Ramos (cell line): ENCODE measurements around the gene USP17L11.
"Not testable (repeated sequence)": the region's sequence is repeated elsewhere in the genome, so short reads cannot be mapped to it uniquely, and the experiment has no call there.

Source experiments
- in situ Hi-C: fragments of 300-500 bp; cut with MboI; formaldehyde crosslinking; loops from one replicate; pipeline ENCODE4 v1.14.3; 2022; ENCODE audit warnings: low sequenced_read_pairs; ENCODE audit not compliant: unreplicated experiment

Gene USP17L11

GRCh38 chr4:9215105-9215504 is at the start of gene USP17L11:
Gene USP17L11, plus strand, starts transcription at chr4:9215405. Its CDS starts 0 bp downstream, at chr4:9215405.
- in situ Hi-C loops: not testable (repeated sequence)

GRCh38 chr4:9165990-9166389 is 49.2 kb upstream of the USP17L11 start:
- in situ Hi-C loops: not testable (repeated sequence)

GRCh38 chr4:9169791-9170459 is 45.3 kb upstream of the USP17L11 start, which contains the start of gene FAM90A26:
Gene FAM90A26, plus strand, starts transcription at chr4:9170409. Its CDS starts 2,764 bp downstream, at chr4:9173173.
- in situ Hi-C loops: not testable (repeated sequence)

GRCh38 chr4:9210357-9210756 is 4.8 kb upstream of the USP17L11 start, which contains the start of gene USP17L10:
Gene USP17L10, plus strand, starts transcription at chr4:9210657. Its CDS starts 0 bp downstream, at chr4:9210657.
- in situ Hi-C loops: not testable (repeated sequence)

GRCh38 chr4:9214701-9215100 is 504 bp upstream of the USP17L11 start:
- in situ Hi-C loops: not testable (repeated sequence)

- in situ Hi-C loops: not testable (repeated sequence)
Observed at GRCh38 chr4:9219852-9220251, 4.6 kb downstream of the USP17L11 start, which contains the start of gene USP17L12. Gene USP17L12, plus strand, starts transcription at chr4:9220152. Its CDS starts 0 bp downstream, at chr4:9220152.

- in situ Hi-C loops: not testable (repeated sequence)
Observed at GRCh38 chr4:9224596-9224995, 9.4 kb downstream of the USP17L11 start, which contains the start of gene USP17L13. Gene USP17L13, plus strand, starts transcription at chr4:9224896. Its CDS starts 0 bp downstream, at chr4:9224896.

GRCh38 chr4:9230249-9230648 is 15.0 kb downstream of the USP17L11 start:
- in situ Hi-C loops: not testable (repeated sequence)

GRCh38 chr4:9234085-9234484 is 18.9 kb downstream of the USP17L11 start, which contains the start of gene USP17L15:
Gene USP17L15, plus strand, starts transcription at chr4:9234385. Its CDS starts 0 bp downstream, at chr4:9234385.
- in situ Hi-C loops: not testable (repeated sequence)

- in situ Hi-C loops: not testable (repeated sequence)
Observed at GRCh38 chr4:9238461-9238860, 23.3 kb downstream of the USP17L11 start.

GRCh38 chr4:9243579-9243978 is 28.4 kb downstream of the USP17L11 start, which contains the start of gene USP17L17:
Gene USP17L17, plus strand, starts transcription at chr4:9243879. Its CDS starts 0 bp downstream, at chr4:9243879.
- in situ Hi-C loops: not testable (repeated sequence)

- in situ Hi-C loops: not testable (repeated sequence)
Observed at GRCh38 chr4:9247953-9248680, 32.9 kb downstream of the USP17L11 start, which contains the start of gene USP17L18. Gene USP17L18, plus strand, starts transcription at chr4:9248630. Its CDS starts 0 bp downstream, at chr4:9248630.

GRCh38 chr4:9253078-9253477 is 37.9 kb downstream of the USP17L11 start, which contains the start of gene USP17L19:
Gene USP17L19, plus strand, starts transcription at chr4:9253378. Its CDS starts 0 bp downstream, at chr4:9253378.
- in situ Hi-C loops: not testable (repeated sequence)

GRCh38 chr4:9257824-9258223 is 42.6 kb downstream of the USP17L11 start, which contains the start of gene USP17L20:
Gene USP17L20, plus strand, starts transcription at chr4:9258124. Its CDS starts 0 bp downstream, at chr4:9258124.
- in situ Hi-C loops: not testable (repeated sequence)

GRCh38 chr4:9262572-9262971 is 47.4 kb downstream of the USP17L11 start, which contains the start of gene USP17L21:
Gene USP17L21, plus strand, starts transcription at chr4:9262872. Its CDS starts 0 bp downstream, at chr4:9262872.
- in situ Hi-C loops: not testable (repeated sequence)
